GM21381 (cell line): ENCODE data around the gene ADRA2A.

ENCODE experiments used
- ATAC-seq: cut with Tn5 transposase; IDR thresholded peaks from one replicate; pipeline ENCODE4 v1.9.1; 2021; ENCODE audit warnings: mild to moderate bottlenecking, moderate library complexity; ENCODE audit not compliant: unreplicated experiment

The ADRA2A gene

GRCh38 chr10:111109501-111110242 lies 32.8 kb downstream of the ADRA2A start:
- ATAC-seq, result no peak

- no peak for ATAC-seq
Measured at GRCh38 chr10:111110771-111111170, 33.9 kb downstream of the ADRA2A start.

DNA sequence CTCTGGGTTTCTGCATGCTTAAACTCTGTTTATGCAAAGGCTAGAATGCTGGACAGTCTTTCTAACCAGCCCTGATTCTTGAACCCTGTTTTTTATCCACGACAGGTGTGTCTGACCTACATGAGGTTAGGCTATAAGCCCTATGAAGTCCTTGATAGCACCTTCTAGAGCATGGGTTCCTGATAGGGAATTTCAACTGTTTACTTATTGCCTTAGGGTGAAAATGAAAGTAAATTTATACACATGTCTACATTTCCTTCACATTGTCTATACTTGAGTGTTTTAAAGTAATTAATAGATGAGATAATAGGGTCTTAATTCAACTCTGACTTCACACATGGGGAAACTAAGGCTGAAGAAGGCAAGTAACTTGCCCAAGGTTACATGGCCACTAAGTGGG lies 35.5 kb downstream of the ADRA2A start:
- ATAC-seq, result no peak

DNA sequence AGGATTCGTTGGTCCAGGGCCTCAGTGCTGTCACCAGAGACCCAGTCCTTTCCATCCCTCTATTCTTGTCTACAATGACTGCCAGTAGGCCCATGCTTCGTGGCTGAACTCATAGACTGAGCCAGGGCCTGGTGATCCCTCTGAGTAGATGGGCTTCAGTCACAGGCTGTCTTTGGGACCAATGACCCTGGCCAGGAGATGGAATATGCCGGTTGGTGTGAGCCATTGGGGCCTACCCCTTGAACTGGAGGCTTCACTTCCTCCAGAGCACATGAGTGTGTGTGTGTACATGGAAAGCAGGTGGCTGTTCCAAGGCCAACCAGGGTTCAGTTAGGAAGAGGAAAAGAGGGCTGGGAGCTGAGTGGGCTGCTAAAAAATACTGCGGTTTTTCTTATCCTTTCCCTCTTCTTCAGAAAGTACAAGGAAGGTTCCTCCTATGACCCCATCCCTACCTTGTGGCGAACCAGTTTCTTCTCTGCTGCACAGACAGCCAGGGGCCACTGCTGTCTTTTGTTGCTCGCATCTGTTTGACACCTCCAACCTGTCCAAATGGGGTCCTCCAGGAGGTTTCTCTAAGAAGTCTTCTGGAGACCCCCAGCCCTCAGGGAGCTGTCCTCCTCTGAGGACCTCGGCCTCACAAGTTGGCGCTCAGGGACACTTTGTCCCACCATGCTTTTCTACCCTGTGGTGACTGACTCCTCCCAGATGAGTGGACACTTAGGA lies 36.6 kb downstream of the ADRA2A start:
- no peak for ATAC-seq

GRCh38 chr10:111113961-111114757 lies 37.3 kb downstream of the ADRA2A start:
- no peak for ATAC-seq

DNA sequence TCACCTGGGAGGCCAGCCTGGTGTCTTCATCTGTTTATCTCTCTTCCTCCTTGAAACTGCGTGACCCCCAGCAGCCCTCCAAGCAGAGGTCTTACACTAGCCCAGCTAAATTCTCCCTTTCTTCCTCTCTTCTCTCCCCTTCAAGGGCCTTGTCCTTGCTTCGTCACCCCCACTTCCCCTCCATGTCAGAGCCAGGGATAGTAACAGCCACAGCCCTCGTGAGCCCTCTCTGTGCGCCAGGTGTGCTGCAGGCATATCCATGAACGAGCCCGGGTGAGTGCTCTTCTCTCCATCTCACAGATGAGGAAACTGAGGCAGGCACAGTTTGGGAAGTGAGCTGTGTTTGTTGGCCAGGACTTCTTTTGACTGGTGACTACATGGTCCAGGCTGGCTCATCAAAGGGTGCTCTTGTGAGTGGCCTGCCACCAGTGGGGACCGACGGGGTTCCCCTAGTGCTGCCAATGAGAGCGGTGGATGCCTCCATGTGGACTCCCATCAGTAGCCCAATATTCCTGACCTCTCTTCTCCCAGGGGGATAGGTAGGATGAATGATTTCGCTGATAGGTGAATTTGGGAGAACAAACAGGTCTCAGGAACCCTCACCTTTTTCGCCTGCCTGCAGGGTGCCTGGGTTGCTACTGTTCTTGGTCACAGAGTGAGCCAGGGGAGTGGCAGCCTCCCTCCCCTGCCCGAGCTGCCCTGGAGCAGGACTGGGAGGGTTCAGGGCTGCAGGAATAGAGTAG lies 38.1 kb downstream of the ADRA2A start:
- no peak for ATAC-seq

DNA sequence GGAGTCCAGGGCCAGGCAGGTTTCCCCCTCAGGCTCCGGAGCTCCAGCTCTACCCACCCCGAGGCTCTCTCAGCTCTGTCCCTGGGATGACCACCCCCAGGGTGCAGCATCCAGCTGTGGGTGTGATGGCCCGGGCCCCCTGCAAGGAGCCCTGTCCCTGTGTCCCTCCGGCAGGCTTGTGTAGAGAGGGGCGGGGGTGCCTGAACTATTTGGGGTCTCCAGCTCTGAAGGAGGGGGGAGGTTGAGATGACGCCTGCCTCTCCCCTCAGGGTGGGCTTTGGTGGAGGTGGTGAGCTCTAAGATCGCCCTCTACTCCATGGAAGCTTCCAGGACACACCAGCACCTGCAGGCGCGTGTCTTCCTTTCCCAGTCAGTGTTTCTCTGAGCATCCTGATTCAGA lies 39.4 kb downstream of the ADRA2A start:
- no peak for ATAC-seq

GRCh38 chr10:111116762-111117445 lies 40.1 kb downstream of the ADRA2A start:
- no peak for ATAC-seq

- ATAC-seq, result no peak
Measured at GRCh38 chr10:111117528-111118277, 40.9 kb downstream of the ADRA2A start.

DNA sequence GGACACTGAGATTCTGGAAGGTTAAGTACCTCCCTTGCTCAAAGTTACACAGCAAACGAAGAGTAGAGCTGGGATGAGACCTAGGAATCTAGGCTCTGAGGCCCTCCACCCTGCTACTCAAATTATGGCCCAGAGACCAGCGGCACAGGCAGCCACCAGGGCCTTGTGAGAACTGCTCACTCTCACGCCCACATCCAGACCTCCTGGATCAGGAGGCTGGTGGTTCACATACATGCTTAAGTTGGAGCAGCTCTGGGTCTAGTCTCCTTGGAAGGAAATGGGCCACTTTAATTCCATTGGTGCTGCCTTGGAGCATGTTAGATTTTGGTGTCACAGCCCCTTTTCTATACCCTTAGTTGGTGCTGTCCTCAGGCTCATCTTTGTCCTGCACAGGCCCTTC lies 41.9 kb downstream of the ADRA2A start:
- ATAC-seq, result no peak

GRCh38 chr10:111119637-111120036 lies 42.8 kb downstream of the ADRA2A start:
- ATAC-seq, result no peak

- no peak for ATAC-seq
Measured at GRCh38 chr10:111122127-111122526, 45.3 kb downstream of the ADRA2A start.

DNA sequence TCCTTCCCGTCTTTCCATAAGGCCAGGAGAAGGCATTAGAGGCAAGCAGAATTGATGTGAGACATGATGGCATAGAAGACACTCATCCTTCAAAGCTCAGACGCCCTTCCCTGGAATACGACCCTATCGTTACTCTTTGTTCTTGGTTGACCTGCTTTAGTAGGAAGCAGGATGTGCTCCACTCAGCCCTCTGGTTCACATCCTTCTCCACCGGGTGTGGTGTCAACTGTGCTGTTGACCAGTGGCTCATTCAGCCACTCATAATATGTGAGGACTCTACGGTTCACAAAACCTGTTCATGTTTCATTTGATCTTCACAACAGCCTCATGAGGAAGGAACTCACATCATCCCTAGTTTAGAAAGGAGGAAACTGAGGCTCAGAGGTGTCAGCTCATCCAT lies 47.1 kb downstream of the ADRA2A start:
- no peak for ATAC-seq

DNA sequence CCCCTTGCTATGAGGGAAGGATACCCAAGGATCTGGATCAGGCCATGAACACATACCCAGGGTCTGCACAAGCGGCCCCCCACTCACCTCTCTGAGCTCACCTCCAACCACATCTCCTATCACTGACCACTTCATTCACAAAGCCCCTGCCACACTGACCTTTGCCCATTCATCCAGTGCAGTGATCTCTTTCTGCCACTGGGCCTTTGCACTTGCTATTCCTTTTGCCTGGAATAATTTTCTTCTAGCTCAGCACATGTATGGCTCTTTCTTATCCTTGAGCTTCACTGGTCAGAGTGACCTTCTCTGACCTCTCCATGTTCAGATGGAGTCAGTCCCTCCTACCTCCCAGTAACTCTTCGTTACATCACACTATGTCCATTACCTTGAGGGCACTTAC lies 48.3 kb downstream of the ADRA2A start:
- ATAC-seq, result no peak

DNA sequence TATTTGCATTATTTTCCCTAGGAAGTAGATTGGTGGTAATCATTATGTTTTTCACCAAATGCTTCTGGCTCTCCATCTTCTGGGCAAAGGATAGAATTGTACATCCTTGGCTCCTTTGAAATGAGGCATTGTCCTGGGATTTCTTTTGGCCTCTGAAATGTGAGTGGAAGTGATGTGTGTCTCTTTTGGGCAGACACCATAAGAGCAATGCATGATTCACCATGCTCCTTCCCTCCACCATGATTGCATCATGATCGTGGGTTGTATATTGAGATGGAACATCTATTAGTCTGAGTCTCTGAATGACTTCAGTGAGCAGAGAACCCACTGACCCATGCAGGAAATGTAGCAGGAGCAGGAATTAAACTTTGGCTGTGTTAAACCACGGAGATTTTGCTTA lies 49.2 kb downstream of the ADRA2A start:
- no peak for ATAC-seq

DNA sequence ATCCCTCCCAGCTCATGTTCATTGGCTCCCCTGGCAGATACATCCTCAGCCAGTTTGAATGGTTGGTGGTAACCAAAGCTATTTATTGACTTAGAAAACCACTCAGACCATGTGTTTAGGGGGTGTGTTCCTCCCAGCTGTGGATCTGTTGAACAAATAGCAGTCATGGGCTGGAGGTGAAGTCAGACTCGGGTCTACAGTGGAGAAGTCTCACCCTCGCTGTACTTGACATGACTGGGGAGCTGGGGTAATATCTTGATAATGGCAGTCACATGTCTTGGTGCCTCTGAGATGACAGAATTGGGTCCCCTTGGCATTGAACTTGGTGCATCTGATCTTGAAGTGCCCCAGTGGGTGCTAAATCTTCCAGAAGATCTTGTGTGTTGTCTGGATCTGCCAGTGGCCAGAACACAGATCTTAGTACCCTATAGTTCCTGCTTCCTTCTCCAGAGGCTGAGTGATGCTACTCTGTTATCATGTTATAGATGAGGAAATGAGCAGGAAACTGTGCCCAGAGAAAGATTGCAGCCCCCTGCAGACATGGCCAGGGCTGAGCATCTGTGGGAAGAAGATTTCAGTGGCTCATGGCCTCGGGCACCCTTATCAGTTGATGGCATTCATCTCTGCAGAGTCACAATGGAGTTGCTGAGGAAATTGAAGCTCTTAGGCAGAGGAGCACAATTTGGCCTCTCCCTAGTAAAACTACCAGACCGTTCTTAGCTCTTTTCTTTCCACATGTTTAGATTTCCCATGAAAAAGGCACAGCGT lies 50.4 kb downstream of the ADRA2A start:
- no peak for ATAC-seq

- no peak for ATAC-seq
Measured at GRCh38 chr10:111128331-111129180, 51.7 kb downstream of the ADRA2A start.

GRCh38 chr10:111129363-111129762 lies 52.5 kb downstream of the ADRA2A start:
- no peak for ATAC-seq
